CD4-positive, CD25-positive, alpha-beta regulatory T cell (primary cell): ENCODE measurements around the gene GAREM2. TPM values are rescaled to one million over a fixed set of nuclear protein-coding genes. Genes with fewer than 3 reads are reported as not detected.

Experiments
- ATAC-seq, 2 donors: fragments of 150-1000 bp; cut with Tn5 transposase; one replicate each; pipeline ENCODE4 v1.10.0; 2021; ENCODE audit warnings: low read depth in 2 of 2, moderate number of reproducible peaks in 2 of 2, moderate library complexity in 1 of 2
- DNase-seq, 3 donors: peaks; one replicate each; pipeline versions ENCODE4 v3.0.0 to v3.0.0-alpha.2; 2012 to 2022; ENCODE audit warnings: mixed read lengths in 1 of 3
- H3K27ac ChIP-seq: one replicate; pipeline ENCODE4 v1.7.0; 2013; ENCODE audit warnings: mild to moderate bottlenecking, low read length; ENCODE audit not compliant: insufficient read depth, poor library complexity, severe bottlenecking
- H3K27me3 ChIP-seq: one replicate; pipeline ENCODE4 v1.7.0; 2013; ENCODE audit warnings: low read length; ENCODE audit not compliant: control insufficient read depth, insufficient read depth
- H3K36me3 ChIP-seq: one replicate; pipeline ENCODE4 v1.7.0; 2013; ENCODE audit warnings: mild to moderate bottlenecking, low read length, moderate library complexity; ENCODE audit not compliant: control insufficient read depth, insufficient read depth
- H3K4me1 ChIP-seq: 2 replicates; pipeline ENCODE4 v1.7.0; 2013; ENCODE audit warnings: mild to moderate bottlenecking, low read length; ENCODE audit not compliant: insufficient read depth, control insufficient read depth, poor library complexity, severe bottlenecking
- H3K4me3 ChIP-seq: one replicate; pipeline ENCODE4 v1.7.0; 2013; ENCODE audit warnings: low read depth, mild to moderate bottlenecking, low read length, moderate library complexity
- H3K9me3 ChIP-seq, 2 experiments: 1 replicate in 1 of 2; 2 replicates in 1 of 2; pipeline ENCODE4 v1.7.0; 2013; ENCODE audit warnings: low read length in 2 of 2, mild to moderate bottlenecking in 1 of 2, moderate library complexity in 1 of 2; ENCODE audit not compliant: control insufficient read depth in 2 of 2
- H3K27ac Mint-ChIP-seq, 3 donors: one replicate each; pipeline ENCODE4 v1.8.0; 2020 to 2022; ENCODE audit warnings: mild to moderate bottlenecking in 3 of 3, mixed read lengths in 3 of 3, moderate library complexity in 2 of 3
- H3K27me3 Mint-ChIP-seq: one replicate; pipeline ENCODE4 v1.8.0; 2022; ENCODE audit warnings: mild to moderate bottlenecking, mixed read lengths
- H3K36me3 Mint-ChIP-seq: one replicate; pipeline ENCODE4 v1.8.0; 2020; ENCODE audit warnings: mixed read lengths
- H3K4me1 Mint-ChIP-seq, 4 donors: one replicate each; pipeline ENCODE4 v1.8.0; 2020 to 2022; ENCODE audit warnings: mixed read lengths in 4 of 4, mild to moderate bottlenecking in 1 of 4
- H3K4me3 Mint-ChIP-seq, 4 donors: one replicate each; pipeline ENCODE4 v1.8.0; 2020 to 2022; ENCODE audit warnings: mild to moderate bottlenecking in 4 of 4, mixed read lengths in 4 of 4, moderate library complexity in 3 of 4
- H3K9me3 Mint-ChIP-seq, 7 donors: one replicate each; pipeline ENCODE4 v1.8.0; 2020 to 2022; ENCODE audit warnings: mixed read lengths in 7 of 7, mild to moderate bottlenecking in 3 of 7, moderate library complexity in 2 of 7
- polyA plus RNA-seq, 4 donors: library from polyadenylated mRNA; unstranded; fragments of 300-500 nt; fragmentation: Illumina TruSeq; gene quantifications; one replicate each; pipeline ENCODE4 v1.2.3, GENCODE V29; 2021
- total RNA-seq: library from RNA; stranded (reverse); gene quantifications from one replicate; pipeline ENCODE4 v1.2.3, GENCODE V29; 2022

Gene GAREM2
- total and polyA plus RNA-seq, 5 donors from 2014 or later, result 0.77 to 4.0 (median 1.3) TPM

DNA sequence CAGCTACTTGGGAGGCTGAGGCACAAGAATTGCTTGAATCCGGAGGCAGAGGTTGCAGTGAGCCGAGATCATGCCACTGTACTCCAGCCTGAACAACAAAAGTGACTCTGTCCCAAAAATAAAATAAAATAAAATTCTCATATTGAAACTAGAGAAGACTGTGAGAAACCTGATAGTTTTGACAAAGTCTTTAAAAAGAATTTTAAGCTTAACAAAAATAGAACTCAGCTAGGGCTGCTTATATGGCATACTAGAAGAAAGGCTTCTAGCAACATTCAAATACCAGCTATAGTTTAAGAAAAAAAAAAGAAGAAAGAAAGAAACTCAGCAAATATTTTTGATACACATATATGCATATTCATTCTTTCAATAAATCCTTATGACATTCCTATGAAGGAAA is 57.9 kb downstream of the GAREM2 start:
- no peak for ATAC-seq
- H3K4me3 ChIP-seq, result no peak overlapping the region
- Mint-ChIP-seq H3K27me3 (no peaks in the 10 kb centered on the region), H3K4me1 (peaks cover 0 to 6% (median 1%) of the 10 kb centered on the region in 4 donors), H3K9me3 (no peaks in the 10 kb centered on the region), H3K36me3 (peaks cover 54% of the 10 kb centered on the region), H3K27ac (no peak overlapping the region), H3K4me3 (no peak overlapping the region)
- H3K9me3 ChIP-seq, result no peaks in the 10 kb centered on the region
- no peaks in the 10 kb centered on the region for H3K27me3 ChIP-seq
- H3K4me1 ChIP-seq, result no peaks in the 10 kb centered on the region
- DNase-seq, result no peak
- no peak overlapping the region for H3K27ac ChIP-seq
- peaks cover 87% of the 10 kb centered on the region for H3K36me3 ChIP-seq

DNA sequence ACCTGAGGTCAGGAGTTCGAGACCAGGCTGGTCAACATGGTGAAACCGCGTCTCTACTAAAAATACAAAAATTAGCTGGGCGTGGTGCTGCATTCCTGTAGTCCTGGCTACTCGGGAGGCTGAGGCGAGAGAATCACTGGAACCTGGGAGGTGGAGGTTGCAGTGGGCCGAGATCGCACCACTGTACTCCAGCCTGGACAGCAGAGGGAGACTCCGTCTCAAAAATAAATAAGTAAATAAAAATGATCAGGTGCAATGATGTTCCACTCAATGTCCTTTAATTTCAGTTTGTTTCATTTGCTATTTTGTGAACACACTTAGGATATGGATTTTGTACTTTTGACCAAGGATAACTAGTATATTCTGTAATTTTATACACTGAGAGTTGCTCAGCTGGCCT is 62.2 kb downstream of the GAREM2 start:
- no peaks in the 10 kb centered on the region for H3K9me3 Mint-ChIP-seq
- Histone ChIP-seq H3K36me3 (peaks cover 72% of the 10 kb centered on the region), H3K4me3 (no peak overlapping the region), H3K27ac (no peak overlapping the region), H3K9me3 (no peaks in the 10 kb centered on the region), H3K27me3 (no peaks in the 10 kb centered on the region), H3K4me1 (no peaks in the 10 kb centered on the region)
- DNase-seq, result no peak
- H3K4me1 Mint-ChIP-seq, result peaks cover 4 to 12% (median 8%) of the 10 kb centered on the region in 4 donors
- no peaks in the 10 kb centered on the region for H3K27me3 Mint-ChIP-seq
- peak overlapping the region in 1 of 3 donors; percentile 14 for H3K27ac Mint-ChIP-seq
- no peak for ATAC-seq
- no peak overlapping the region for H3K4me3 Mint-ChIP-seq
- peaks cover 35% of the 10 kb centered on the region for H3K36me3 Mint-ChIP-seq

DNA sequence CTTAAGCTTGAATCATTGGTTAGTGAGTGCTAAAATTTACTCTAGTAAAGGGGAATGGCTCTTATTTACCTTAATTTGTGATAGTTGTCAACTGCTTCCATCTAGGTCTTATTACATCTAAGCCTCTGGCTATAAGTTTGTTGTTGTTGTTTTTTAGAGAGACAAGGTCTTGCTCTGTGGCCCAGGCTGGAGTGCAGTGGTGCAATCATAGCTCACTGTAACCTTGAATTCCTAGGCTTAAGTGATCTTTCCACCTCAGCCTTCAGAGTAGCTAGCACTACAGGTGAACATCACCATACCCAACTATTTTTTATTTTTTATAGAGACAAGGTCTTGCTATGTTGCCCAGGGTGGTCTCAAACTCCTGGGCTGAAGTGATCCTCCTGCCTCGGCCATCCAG is 65.0 kb downstream of the GAREM2 start:
- no peaks in the 10 kb centered on the region for H3K9me3 ChIP-seq
- H3K4me1 ChIP-seq, result peaks cover 10% of the 10 kb centered on the region
- peaks cover 45% of the 10 kb centered on the region for H3K36me3 ChIP-seq
- H3K4me3 Mint-ChIP-seq, result no peak overlapping the region
- ATAC-seq, result no peak
- no peak overlapping the region for H3K4me3 ChIP-seq
- no peaks in the 10 kb centered on the region for H3K27me3 Mint-ChIP-seq
- H3K36me3 Mint-ChIP-seq, result peaks cover 30% of the 10 kb centered on the region
- H3K27me3 ChIP-seq, result no peaks in the 10 kb centered on the region
- DNase-seq, result no peak
- peak overlapping the region in 1 of 3 donors; percentile 71 for H3K27ac Mint-ChIP-seq
- H3K9me3 Mint-ChIP-seq, result no peaks in the 10 kb centered on the region
- peaks cover 14 to 38% (median 29%) of the 10 kb centered on the region in 4 donors for H3K4me1 Mint-ChIP-seq
- H3K27ac ChIP-seq, result no peak overlapping the region

DNA sequence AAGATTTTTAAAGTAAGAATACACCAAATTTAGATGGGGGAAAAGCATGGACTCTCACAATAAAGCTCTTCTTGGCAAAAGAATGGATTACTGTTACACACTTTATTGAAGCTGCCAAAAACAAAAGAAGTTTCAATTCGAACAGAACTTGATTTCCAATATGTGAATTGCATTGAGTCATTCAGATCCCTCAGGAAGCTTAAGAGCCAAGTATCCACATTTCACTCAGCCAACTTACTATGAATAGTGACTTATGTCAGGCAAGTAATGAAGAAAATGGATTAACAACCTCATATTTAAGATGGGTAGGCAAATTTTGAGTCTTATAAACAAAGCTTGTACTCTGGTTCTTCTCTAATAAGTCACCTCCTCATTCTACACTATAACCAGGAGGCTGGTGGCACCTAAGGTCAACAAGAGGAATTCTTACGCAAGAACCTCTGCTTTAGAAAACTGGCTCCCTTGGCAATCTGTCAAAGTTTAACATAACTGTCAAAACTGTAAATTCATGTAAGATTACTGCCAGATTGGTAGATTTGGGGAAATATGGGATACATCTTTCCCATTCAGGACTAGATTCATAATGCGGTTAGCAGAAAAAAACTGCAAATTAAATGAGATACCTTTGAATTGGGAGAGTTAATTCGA is 65.5 kb downstream of the GAREM2 start:
- H3K27me3 ChIP-seq, result no peaks in the 10 kb centered on the region
- DNase-seq (no peak), ATAC-seq (no peak)
- peaks cover 15% of the 10 kb centered on the region for H3K4me1 ChIP-seq
- Mint-ChIP-seq H3K4me3 (no peak overlapping the region), H3K27me3 (no peaks in the 10 kb centered on the region), H3K9me3 (no peaks in the 10 kb centered on the region), H3K27ac (peak overlapping the region in 1 of 3 donors; percentile 71), H3K4me1 (peaks cover 19 to 44% (median 35%) of the 10 kb centered on the region in 4 donors), H3K36me3 (peaks cover 27% of the 10 kb centered on the region)
- H3K27ac ChIP-seq, result no peak overlapping the region
- H3K36me3 ChIP-seq, result peaks cover 39% of the 10 kb centered on the region
- no peak overlapping the region for H3K4me3 ChIP-seq
- no peaks in the 10 kb centered on the region for H3K9me3 ChIP-seq

Other genes starting within 250 kb of the GAREM2 start
- 6.6 TPM for gene KIF3C, start 190.6 kb upstream of the GAREM2 start, total RNA-seq
- 1 to 10 TPM in 1 of 4 donors, under 1 TPM in 3; 0.07 to 1.2 (median 0.68) TPM for gene KIF3C, start 190.6 kb upstream of the GAREM2 start, polyA plus RNA-seq
- gene RAB10, start 139.0 kb upstream of the GAREM2 start, total RNA-seq, result 40.8 TPM
- gene RAB10, start 139.0 kb upstream of the GAREM2 start, polyA plus RNA-seq, result 100 to 1,000 TPM in 3 of 4 donors, 10 to 100 TPM in 1; 94.0 to 132 (median 115) TPM
- gene HADHA, start 71.5 kb downstream of the GAREM2 start, total RNA-seq, result 68.8 TPM
- 100 to 1,000 TPM; 127 to 140 (median 131) TPM for gene HADHA, start 71.5 kb downstream of the GAREM2 start, polyA plus RNA-seq
- gene HADHB, start 71.9 kb downstream of the GAREM2 start, total RNA-seq, result 58.9 TPM
- gene HADHB, start 71.9 kb downstream of the GAREM2 start, polyA plus RNA-seq, result 100 to 1,000 TPM; 116 to 139 (median 127) TPM
- gene SELENOI, start 173.1 kb downstream of the GAREM2 start, total RNA-seq, result 42.8 TPM
- gene SELENOI, start 173.1 kb downstream of the GAREM2 start, polyA plus RNA-seq, result 1 to 10 TPM; 6.0 to 7.1 (median 6.3) TPM
- 1.8 TPM for gene ADGRF3, start 173.7 kb downstream of the GAREM2 start, total RNA-seq
- gene ADGRF3, start 173.7 kb downstream of the GAREM2 start, polyA plus RNA-seq, result under 1 TPM; 0.23 to 0.57 (median 0.32) TPM
- not detected for gene DRC1, start 228.8 kb downstream of the GAREM2 start, total RNA-seq
- not detected for gene DRC1, start 228.8 kb downstream of the GAREM2 start, polyA plus RNA-seq